Type B pancreatic cell (in vitro differentiated cells): Measurements from ENCODE around the gene NUP85. TPM values are rescaled to one million over a fixed set of nuclear protein-coding genes. Genes with fewer than 3 reads are reported as not detected.

Experiments used
- DNase-seq: peaks from one replicate; pipeline ENCODE4 v3.0.0; 2021; ENCODE audit warnings: mixed read lengths; ENCODE audit not compliant: unreplicated experiment; ENCODE audit errors: extremely low spot score
- H3K27ac Mint-ChIP-seq: 2 replicates; pipeline ENCODE4 v1.8.0; 2021; ENCODE audit warnings: mild to moderate bottlenecking, mixed read lengths
- H3K27me3 Mint-ChIP-seq: 2 replicates; pipeline ENCODE4 v1.8.0; 2021; ENCODE audit warnings: mixed read lengths
- H3K36me3 Mint-ChIP-seq: 2 replicates; pipeline ENCODE4 v1.8.0; 2021; ENCODE audit warnings: mixed read lengths
- H3K4me1 Mint-ChIP-seq: one replicate; pipeline ENCODE4 v1.8.0; 2021; ENCODE audit warnings: mixed read lengths; ENCODE audit not compliant: unreplicated experiment
- H3K4me3 Mint-ChIP-seq: 2 replicates; pipeline ENCODE4 v1.8.0; 2021; ENCODE audit warnings: mild to moderate bottlenecking, mixed read lengths
- H3K9me3 Mint-ChIP-seq: 2 replicates; pipeline ENCODE4 v1.8.0; 2021; ENCODE audit warnings: mixed read lengths
- total RNA-seq: library from RNA; stranded (reverse); gene quantifications from 2 replicates; pipeline ENCODE4 v1.2.1, GENCODE V29; 2021; ENCODE audit warnings: low replicate concordance
- TF ChIP-seq, protein P1 (sequence below): fragments of 200-600 bp; sonication (generic); conservative IDR thresholded peaks from 2 replicates; pipeline ENCODE4 v1.5.0; 2021; ENCODE audit warnings: antibody characterized with exemption, mild to moderate bottlenecking

Gene NUP85
- total RNA-seq, 1 donor from 2014 or later, result 84.1 TPM

DNA sequence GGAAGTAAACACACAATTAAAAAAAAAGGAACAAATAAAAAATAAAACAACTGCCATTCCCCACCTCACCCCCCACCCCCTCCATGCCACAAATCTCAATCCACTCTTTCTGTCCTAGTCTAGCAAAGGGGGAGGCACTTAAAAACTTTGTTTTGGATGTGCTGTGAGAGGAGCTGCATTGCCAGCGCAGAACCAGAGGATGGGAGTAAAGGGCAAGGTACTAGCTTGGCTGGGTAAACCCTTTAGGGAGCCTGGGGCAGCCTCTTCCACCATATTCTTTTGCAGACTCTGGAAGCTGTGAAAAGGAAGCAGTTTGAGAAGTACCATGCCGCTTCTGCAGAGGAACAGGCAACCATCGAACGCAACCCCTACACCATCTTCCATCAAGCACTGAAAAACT is 57.6 kb downstream of the NUP85 start:
- peak overlapping the region; percentile 99 for H3K4me3 Mint-ChIP-seq
- H3K9me3 Mint-ChIP-seq, result no peaks in the 10 kb centered on the region
- no peaks in the 10 kb centered on the region for H3K27me3 Mint-ChIP-seq
- H3K36me3 Mint-ChIP-seq, result peaks cover 6% of the 10 kb centered on the region
- no peak for DNase-seq
- H3K4me1 Mint-ChIP-seq, result peaks cover 15% of the 10 kb centered on the region
- TF ChIP-seq, protein P1, sequence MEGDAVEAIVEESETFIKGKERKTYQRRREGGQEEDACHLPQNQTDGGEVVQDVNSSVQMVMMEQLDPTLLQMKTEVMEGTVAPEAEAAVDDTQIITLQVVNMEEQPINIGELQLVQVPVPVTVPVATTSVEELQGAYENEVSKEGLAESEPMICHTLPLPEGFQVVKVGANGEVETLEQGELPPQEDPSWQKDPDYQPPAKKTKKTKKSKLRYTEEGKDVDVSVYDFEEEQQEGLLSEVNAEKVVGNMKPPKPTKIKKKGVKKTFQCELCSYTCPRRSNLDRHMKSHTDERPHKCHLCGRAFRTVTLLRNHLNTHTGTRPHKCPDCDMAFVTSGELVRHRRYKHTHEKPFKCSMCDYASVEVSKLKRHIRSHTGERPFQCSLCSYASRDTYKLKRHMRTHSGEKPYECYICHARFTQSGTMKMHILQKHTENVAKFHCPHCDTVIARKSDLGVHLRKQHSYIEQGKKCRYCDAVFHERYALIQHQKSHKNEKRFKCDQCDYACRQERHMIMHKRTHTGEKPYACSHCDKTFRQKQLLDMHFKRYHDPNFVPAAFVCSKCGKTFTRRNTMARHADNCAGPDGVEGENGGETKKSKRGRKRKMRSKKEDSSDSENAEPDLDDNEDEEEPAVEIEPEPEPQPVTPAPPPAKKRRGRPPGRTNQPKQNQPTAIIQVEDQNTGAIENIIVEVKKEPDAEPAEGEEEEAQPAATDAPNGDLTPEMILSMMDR, result no peak
- H3K27ac Mint-ChIP-seq, result peak overlapping the region; percentile 99

DNA sequence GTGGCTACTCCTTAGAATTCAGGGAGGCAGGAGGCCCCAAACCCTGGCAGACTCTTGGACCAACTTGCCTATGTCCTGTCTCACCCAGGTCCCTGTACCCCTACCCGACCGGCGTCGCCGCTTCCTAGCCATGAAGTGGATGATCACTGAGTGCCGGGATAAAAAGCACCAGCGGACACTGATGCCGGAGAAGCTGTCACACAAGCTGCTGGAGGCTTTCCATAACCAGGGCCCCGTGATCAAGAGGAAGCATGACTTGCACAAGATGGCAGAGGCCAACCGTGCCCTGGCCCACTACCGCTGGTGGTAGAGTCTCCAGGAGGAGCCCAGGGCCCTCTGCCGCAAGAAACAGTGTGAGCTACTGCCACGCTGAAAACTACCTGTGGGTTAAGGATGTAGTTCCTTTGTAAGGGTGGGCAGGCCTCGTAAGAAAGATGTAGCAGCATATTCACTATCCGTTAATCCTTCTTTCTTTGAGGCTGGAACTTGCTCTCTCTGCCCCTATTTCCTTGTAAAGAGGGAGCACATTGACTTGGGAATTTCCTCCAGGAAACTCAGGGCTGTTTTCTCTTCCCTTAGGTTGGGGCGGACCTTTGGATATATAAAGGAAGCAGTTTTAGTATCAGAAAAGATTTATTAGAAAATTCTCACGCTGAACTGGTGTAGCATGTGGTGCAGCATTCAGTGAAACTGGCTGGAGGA is 60.3 kb downstream of the NUP85 start:
- TF ChIP-seq, protein P1, result no peak
- Mint-ChIP-seq H3K4me3 (no peak overlapping the region), H3K27me3 (peaks cover 3% of the 10 kb centered on the region), H3K4me1 (peaks cover 20% of the 10 kb centered on the region), H3K27ac (no peak overlapping the region), H3K36me3 (peaks cover 6% of the 10 kb centered on the region), H3K9me3 (no peaks in the 10 kb centered on the region)
- no peak for DNase-seq

DNA sequence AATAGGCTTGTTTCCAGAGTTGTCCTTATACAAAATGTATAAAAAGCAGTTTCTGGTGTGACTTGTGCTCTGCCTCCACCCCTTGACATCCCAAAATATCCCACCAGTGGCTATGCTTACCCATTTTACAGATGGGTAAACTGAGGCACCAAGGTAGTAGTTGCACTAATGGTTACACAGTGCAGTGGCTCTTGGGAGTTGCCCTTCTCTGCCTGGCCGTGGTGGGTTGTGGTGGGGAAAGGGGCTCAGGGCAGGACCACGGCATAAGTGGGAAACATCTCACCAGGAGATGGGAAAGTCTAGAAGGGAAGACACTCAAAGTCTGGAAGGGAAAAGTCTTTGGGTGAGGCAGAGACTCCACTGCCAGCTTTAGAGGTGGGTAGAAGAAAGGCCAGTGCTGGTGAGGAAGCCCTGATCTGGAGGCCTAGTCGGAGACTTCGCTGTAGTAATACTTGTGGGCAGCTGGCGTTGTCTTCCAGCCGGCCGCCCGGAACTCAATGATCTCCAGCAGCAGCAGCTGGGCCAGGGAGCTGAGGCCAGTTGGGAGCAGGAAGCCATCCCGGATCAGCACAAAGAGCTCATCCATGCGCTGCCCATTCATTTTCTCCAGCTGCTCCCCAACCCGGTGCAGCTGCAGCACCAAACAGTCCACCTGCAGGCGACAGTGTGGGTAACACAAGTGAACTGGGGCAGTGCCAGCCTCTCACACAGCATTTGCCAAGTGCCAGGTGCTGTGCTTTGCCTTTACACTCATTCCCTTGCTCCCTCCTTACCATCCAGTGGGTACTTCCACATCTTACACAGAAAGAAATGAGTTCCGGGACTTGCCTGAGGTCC is 61.1 kb downstream of the NUP85 start:
- Mint-ChIP-seq H3K27ac (no peak overlapping the region), H3K4me3 (no peak overlapping the region)

DNA sequence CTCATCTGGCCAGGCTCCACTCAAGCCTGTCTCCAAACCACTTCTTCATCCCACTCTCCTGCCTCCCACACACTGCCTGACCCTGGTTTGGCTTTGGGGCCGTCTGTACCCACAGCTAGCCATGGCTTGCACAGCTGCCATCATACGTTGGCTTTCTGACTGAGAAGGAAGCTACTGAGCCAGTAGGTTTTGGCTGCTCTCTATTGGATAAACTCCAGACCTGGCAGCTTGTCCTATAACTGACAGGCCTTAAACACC is 61.6 kb downstream of the NUP85 start:
- H3K4me3 Mint-ChIP-seq, result no peak overlapping the region

More for the DNA sequence above, 61.1 kb downstream of the NUP85 start:
- Mint-ChIP-seq H3K27me3 (peaks cover 3% of the 10 kb centered on the region), H3K9me3 (no peaks in the 10 kb centered on the region), H3K36me3 (peaks cover 6% of the 10 kb centered on the region), H3K4me1 (peaks cover 18% of the 10 kb centered on the region)
- TF ChIP-seq, protein P1, result no peak
- DNase-seq, result no peak

DNA sequence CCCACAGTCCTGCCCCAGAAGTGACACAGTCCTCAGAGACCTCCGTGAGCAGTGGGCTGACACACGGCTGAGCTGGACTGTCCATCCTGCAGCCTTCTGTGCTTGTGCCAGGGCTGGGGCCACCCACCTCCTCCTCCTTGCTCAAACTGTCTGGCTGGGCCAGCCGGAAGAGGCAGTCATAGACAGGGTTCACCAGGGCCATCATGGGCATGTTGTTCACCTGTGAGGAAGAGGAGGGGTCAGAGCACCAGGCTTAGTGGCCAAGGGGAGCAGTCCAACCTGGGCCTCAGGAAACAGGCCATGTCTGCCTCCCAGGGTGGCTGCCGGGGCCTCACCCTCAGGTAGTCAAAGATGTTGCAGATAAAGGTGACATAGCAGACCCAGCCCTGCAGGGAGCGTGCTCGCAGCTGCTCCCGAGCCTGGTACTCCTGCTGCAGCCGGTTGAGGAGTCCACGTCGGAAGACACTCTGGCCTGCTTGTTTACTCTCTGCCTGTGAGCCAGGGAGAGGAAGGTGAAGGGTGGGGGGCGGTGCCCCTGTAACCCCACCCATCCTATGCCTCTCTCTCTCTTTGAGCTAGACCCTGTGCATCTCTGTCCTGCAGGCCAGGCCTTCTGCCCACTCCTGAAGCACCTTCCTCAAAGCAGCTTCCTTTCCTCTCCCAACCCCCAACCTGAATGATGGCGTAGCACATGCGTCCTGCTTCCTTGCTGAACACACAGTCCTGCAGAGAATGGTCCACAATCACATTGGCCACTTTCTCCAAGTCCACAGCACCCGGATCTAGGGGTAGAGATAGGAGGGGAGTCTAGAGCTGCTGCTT is 62.1 kb downstream of the NUP85 start:
- H3K36me3 Mint-ChIP-seq, result peaks cover 3% of the 10 kb centered on the region
- H3K9me3 Mint-ChIP-seq, result no peaks in the 10 kb centered on the region
- DNase-seq, result no peak
- H3K27ac Mint-ChIP-seq, result no peak overlapping the region
- H3K4me1 Mint-ChIP-seq, result peaks cover 17% of the 10 kb centered on the region
- H3K4me3 Mint-ChIP-seq, result peak overlapping the region; percentile 26
- peaks cover 3% of the 10 kb centered on the region for H3K27me3 Mint-ChIP-seq
- TF ChIP-seq, protein P1, result no peak

More for the DNA sequence above, 61.6 kb downstream of the NUP85 start:
- Mint-ChIP-seq H3K4me1 (peaks cover 22% of the 10 kb centered on the region), H3K27ac (no peak overlapping the region), H3K36me3 (peaks cover 6% of the 10 kb centered on the region), H3K27me3 (peaks cover 3% of the 10 kb centered on the region), H3K9me3 (no peaks in the 10 kb centered on the region)
- TF ChIP-seq, protein P1, result no peak
- DNase-seq, result no peak
